NCI-H345 treated with DMSO at 0.1 percent for 48 hours (cell line): Measurements from ENCODE around the gene SPATA31D4.

Source experiments
- DNase-seq: peaks from one replicate; lab custom pipeline; 2025; ENCODE audit not compliant: unreplicated experiment; lab: John Stamatoyannopoulos, UW

SPATA31D4 gene

DNA sequence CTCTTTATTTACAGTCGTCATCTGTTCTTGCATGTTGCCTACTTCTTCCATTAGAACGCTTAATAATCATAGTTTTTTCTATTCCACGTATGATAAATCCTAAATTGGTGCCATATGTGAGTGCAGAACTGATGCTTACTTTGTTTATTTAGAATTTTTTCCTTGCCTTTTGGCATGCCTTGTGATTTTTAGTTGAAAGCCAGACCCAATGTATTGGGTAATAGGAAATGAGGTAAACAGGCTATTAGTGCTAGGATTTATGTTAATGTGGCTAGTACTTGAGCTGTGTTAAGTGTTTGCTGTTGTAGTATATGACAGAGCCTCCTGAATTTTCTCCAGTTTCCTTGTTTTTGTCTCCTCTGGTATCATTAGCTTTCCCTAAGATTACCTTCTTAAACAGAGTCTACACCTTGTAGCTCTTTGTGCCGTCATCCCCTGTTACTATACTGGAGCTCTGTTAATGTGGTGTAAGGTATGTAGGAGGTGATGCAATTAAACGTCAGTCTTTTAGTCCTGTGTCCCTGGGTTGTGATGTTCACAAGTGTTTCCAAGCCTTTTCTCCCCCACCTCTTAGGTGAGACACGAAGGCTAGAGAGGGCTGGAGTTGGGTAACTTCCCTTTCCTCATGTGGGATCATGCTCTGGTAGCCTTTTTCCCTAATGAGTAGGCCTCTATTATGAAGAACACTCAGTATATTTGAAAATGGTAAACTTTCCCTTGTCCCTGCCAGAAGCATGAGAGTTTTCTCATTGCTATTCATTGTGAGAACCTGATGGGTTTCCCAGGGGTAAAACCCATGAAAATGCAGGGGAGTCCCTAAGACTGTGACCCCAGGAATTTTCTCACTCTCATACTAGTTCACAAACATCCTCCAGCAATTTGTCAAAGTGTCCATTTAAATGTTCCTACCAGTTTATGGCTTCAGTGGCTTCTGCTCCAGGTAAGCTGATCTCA is 36.3 kb downstream of the SPATA31D4 start:
- DNase-seq, result no peak

DNA sequence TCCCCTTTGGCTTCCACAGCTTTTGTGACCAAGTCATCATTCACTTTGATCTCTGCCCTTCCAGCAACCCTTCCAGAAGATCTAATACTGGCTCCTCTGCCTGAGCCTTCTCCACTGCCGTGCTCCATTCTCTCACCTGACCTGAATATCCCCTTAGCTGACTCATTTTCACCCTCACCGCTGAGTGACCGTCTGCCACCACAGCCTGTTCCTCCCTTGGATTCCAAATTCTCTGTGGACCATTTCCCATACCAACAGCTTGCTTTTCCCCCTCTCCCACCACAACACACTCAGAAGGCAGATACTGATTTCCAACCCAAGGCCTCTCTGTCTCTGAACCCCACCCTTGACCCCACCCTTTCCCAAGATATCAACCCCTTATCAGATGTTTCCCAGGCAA is 39.8 kb downstream of the SPATA31D4 start:
- DNase-seq, result no peak

DNA sequence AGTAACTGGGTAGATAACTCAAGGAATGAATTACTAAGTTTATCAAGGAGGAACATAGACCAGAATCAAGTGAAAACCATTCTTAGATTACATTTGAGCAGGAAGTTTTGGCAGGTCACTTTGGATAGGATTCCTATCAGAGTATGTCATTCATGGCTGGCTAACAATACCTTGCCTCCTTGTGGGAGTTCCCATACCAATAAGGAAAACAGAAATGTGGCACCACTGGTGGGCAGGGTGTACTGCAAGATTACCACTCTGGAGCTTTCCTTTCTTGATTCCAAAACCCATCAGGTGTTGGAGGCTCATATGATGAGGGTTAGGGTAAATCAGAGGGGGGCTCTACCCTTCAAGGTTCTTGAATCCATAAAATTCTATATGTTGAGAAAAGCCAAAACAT is 41.7 kb downstream of the SPATA31D4 start:
- DNase-seq, result no peak

DNA sequence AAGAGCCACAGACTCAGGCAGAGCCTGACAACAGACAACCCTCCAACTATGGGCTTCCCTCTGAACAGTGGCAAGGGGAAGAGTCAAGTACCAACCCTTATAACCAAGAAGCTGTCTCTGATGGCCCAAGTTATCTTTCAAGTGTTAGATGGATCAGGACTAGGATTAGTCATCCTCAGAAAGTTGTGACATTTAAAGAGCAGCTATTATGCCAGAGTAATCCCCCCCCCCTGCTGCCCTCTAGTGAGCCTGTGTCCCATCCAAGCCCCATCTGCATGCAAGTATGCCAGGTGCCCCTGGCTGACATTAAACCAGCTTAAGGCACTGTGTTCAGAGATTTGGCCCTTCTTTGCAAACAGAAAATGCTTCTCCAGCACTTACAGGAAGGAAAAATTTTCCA is 43.5 kb downstream of the SPATA31D4 start:
- no peak for DNase-seq

DNA sequence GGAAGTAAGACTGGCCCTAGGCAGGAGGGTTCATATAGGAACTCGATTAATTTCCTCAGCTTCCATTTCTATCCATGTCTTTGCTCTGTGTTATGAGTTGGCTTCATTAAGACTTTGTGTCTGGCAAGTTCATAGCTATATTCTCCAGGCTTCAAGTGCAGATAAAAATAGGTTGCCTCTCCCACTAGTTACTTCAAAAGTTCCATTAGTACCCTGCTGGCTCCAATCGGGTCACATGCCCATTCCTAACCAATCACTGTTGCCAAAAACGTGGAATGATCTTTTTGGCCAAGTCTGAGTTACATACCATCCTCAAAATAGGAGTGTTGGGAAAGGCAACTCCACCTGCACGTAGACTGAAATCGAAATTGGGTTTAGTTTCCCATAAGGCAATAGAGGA is 46.5 kb downstream of the SPATA31D4 start:
- no peak for DNase-seq

DNA sequence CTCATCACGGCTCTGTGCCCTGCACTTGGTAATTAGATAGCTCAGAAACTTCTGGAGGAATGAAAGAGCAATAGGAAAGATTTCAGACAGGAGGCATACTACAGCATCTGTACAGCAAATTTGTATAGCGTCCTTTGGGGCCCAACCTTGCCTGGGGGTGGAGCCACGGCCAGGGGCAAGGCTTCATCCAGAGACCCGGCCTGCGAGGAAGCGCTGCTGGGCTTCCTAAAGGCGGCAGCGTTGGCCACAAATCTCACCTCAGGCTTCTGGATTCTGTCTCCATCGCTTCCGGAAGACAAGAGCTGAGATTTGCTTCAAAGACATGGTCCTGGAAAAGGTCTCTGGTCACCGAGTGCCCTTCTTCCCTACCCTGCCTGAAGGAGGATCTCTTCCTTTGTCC is 48.1 kb downstream of the SPATA31D4 start:
- DNase-seq, result no peak

DNA sequence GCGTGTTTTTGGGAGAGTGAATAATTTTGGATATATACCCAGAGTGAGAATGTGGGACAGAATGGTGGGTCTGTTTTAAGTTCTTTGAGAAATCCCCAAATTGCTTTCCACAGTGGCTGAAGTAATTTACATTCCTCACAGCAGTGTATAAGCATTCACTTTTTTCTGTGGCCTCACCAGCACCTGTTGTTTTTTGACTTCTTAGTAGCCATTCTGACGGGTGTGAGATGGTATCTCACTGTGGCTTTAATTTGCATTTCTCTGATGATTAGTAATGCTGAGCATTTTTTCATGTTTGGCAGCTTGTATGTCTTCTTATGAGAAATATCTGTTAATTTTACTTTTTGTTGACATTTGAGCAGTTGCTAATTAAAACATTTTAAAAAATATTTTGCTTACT is 51.0 kb downstream of the SPATA31D4 start:
- no peak for DNase-seq

DNA sequence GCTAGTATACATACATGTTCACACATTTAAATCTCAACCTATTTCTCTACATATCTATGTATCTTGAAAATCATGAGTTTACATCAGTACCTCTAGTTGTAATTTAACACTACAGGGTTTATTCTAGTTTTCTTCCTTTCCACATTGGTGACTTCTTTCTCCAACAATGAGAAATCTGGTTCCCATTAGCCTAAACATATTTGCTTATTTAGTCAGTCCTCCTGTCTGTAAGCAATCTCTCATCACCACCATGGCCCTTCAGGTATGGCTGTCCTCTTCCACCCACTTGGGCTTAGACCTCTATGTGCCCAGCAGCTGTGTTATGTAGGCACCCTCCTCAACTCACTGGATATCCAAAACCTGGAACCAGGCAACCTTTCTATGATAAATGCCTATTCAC is 52.3 kb downstream of the SPATA31D4 start:
- no peak for DNase-seq

DNA sequence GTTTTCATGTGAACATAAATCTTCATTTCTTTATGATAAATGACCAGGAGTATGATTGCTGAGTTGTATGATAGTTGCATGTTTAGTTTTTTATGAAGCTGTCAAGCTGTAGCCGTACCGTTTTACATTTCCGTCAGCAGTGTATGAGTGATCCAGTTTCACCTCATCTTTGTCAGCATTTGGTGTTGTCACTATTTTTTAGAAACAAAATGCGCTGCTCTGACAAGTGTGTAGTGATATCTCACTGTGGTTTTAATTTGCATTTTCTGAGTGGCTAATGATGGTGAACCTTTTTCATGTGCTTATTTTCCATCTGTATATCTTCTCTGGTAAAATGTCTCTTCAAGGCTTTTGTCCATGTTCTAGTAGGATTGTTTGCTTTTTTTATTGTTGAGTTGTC is 53.7 kb downstream of the SPATA31D4 start:
- DNase-seq, result no peak
